ENCODE results near the gene INSR. TPM values are rescaled to one million over a fixed set of nuclear protein-coding genes. Genes with fewer than 3 reads are reported as not detected.

Gene INSR
- total and polyA plus RNA-seq, 7 donors, result 3.0 to 83.1 (median 67.1) TPM

DNA sequence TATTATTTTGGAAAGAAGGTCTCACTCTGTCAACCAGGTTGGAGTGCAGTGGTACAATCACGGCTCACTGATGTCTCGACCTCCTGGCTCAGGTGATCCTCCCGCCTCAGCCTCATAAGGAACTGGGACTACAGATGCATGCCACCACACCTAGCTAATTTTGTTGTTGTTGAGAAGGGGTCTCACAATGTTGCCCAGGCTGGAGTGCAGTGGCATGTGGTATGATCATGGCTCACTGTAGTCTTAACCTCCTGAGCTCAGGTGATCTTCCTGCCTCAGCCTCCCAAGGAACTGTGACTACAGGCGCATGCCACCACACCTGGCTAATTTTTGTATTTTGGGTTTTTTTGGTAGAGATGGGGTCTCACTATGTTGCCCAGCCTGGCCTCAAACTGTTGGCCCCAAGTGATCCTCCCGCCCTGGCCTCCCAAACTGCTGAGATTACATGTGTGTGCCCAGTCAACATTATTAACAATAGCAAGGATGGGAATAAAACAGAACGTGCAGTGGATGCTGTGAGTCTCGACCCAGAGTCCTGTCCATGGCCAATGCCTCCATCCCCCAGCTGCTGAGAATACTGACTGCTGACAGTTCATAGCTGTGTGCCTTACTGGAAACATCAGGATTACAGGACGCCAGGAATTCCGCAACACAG is 230.3 kb downstream of the INSR start:
- Histone ChIP-seq H3K4me1 (no peaks in the 10 kb centered on the region), H3K9me3 (no peaks in the 10 kb centered on the region), H3K27me3 (no peaks in the 10 kb centered on the region), H3K4me3 (no peak overlapping the region), H3K36me3 (no peaks in the 10 kb centered on the region), H3K27ac (no peak overlapping the region)
- TF ChIP-seq, protein P1, sequence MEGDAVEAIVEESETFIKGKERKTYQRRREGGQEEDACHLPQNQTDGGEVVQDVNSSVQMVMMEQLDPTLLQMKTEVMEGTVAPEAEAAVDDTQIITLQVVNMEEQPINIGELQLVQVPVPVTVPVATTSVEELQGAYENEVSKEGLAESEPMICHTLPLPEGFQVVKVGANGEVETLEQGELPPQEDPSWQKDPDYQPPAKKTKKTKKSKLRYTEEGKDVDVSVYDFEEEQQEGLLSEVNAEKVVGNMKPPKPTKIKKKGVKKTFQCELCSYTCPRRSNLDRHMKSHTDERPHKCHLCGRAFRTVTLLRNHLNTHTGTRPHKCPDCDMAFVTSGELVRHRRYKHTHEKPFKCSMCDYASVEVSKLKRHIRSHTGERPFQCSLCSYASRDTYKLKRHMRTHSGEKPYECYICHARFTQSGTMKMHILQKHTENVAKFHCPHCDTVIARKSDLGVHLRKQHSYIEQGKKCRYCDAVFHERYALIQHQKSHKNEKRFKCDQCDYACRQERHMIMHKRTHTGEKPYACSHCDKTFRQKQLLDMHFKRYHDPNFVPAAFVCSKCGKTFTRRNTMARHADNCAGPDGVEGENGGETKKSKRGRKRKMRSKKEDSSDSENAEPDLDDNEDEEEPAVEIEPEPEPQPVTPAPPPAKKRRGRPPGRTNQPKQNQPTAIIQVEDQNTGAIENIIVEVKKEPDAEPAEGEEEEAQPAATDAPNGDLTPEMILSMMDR (IDR thresholded peaks at IDR 0.05), result no peak
- TF ChIP-seq POLR2A (IDR thresholded peaks at IDR 0.05), result no peak
- no peak for TF ChIP-seq EP300 (IDR thresholded peaks at IDR 0.05)
- no peak for TF ChIP-seq POLR2AphosphoS5 (IDR thresholded peaks at IDR 0.05)
- intact Hi-C loops (cut with DNase I), result loop anchor here (10.0 kb wide), 2 partner anchors 329 to 689 kb away; partner anchors contain the start of genes ALKBH7, GPR108, PSPN and TRIP10
- WGBS, 2 donors, result 90 to 91% methylated on average over 9 of the region's 9 CpGs
- DNase-seq, result no peak

DNA sequence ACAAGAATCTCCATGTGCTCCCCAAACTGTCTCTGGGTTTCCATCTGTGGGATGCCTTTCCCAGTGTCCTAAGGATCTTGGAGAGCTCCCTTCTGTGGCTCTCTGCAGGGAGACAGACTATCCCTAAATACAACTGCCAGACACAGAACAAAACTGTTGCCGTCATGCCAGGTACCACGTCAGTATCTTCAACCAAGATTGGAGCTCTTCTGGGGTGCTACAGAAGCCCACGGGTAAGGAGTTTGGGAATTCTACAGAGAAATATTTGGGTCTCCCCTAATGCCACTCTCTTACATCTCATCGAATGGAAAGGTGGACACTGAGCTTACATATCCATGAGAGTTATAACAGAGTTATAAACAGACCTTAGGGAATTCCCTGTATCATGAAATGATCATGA is 230.9 kb downstream of the INSR start:
- H3K27me3 ChIP-seq, result no peaks in the 10 kb centered on the region
- 68 to 83% methylated on average over 4 of the region's 4 CpGs for WGBS, 2 donors
- no peaks in the 10 kb centered on the region for H3K9me3 ChIP-seq
- TF ChIP-seq POLR2A (IDR thresholded peaks at IDR 0.05), result no peak
- TF ChIP-seq, protein P1 (IDR thresholded peaks at IDR 0.05), result no peak
- DNase-seq, result no peak
- H3K36me3 ChIP-seq, result no peaks in the 10 kb centered on the region
- no peaks in the 10 kb centered on the region for H3K4me1 ChIP-seq
- H3K4me3 ChIP-seq, result no peak overlapping the region
- H3K27ac ChIP-seq, result no peak overlapping the region
- intact Hi-C loops (cut with DNase I), result loop anchor here (10.0 kb wide), 2 partner anchors 329 to 689 kb away; partner anchors contain the start of genes ALKBH7, GPR108, PSPN and TRIP10

Other genes starting within 250 kb of the INSR start
- not detected for gene MBD3L2, start 245.1 kb downstream of the INSR start, total RNA-seq
- gene MBD3L2, start 245.1 kb downstream of the INSR start, polyA plus RNA-seq, result not detected
- gene MBD3L3, start 235.7 kb downstream of the INSR start, total RNA-seq, result not detected
- gene MBD3L3, start 235.7 kb downstream of the INSR start, polyA plus RNA-seq, result not detected
- 1 to 10 TPM; 6.9 to 10.0 (median 8.8) TPM for gene ZNF557, start 224.7 kb downstream of the INSR start, total RNA-seq
- 1 to 10 TPM; 2.3 to 3.7 (median 2.4) TPM for gene ZNF557, start 224.7 kb downstream of the INSR start, polyA plus RNA-seq
- gene ARHGEF18, start 54.5 kb upstream of the INSR start, total RNA-seq, result 10 to 100 TPM; 20.4 to 51.2 (median 36.9) TPM
- 10 to 100 TPM; 21.6 to 76.6 (median 55.9) TPM for gene ARHGEF18, start 54.5 kb upstream of the INSR start, polyA plus RNA-seq
- 1 to 10 TPM in 3 of 4 donors, not detected in 1; 2.3 to 4.8 (median 3.6) TPM for gene PEX11G, start 194.6 kb upstream of the INSR start, total RNA-seq
- 10 to 100 TPM in 1 of 3 donors, 1 to 10 TPM in 2; 5.4 to 12.3 (median 6.6) TPM for gene PEX11G, start 194.6 kb upstream of the INSR start, polyA plus RNA-seq
- 100 to 1,000 TPM in 1 of 4 donors, 10 to 100 TPM in 3; 64.5 to 120 (median 69.6) TPM for gene ZNF358, start 221.7 kb upstream of the INSR start, total RNA-seq
- gene ZNF358, start 221.7 kb upstream of the INSR start, polyA plus RNA-seq, result 10 to 100 TPM; 29.3 to 52.9 (median 31.9) TPM
- gene MCOLN1, start 228.2 kb upstream of the INSR start, total RNA-seq, result 10 to 100 TPM; 15.5 to 21.3 (median 17.1) TPM
- 10 to 100 TPM; 16.0 to 23.7 (median 16.8) TPM for gene MCOLN1, start 228.2 kb upstream of the INSR start, polyA plus RNA-seq
- gene PNPLA6, start 241.3 kb upstream of the INSR start, total RNA-seq, result 10 to 100 TPM; 35.2 to 77.0 (median 44.1) TPM
- 10 to 100 TPM; 13.6 to 76.3 (median 15.0) TPM for gene PNPLA6, start 241.3 kb upstream of the INSR start, polyA plus RNA-seq